ENCODE results near the gene FAM227B.

- TF ChIP-seq ZBTB2 (CRISPR knock-in tag; IDR thresholded peaks at IDR 0.05; ENCODE audit: low read depth) (no peak), RCOR2 (CRISPR knock-in tag; IDR thresholded peaks at IDR 0.05) (no peak), SIN3A (IDR thresholded peaks at IDR 0.05; ENCODE audit: borderline replicate concordance, low read depth, low read length) (no peak), SMYD3 (CRISPR knock-in tag; IDR thresholded peaks at IDR 0.05) (no peak), CTCF (CRISPR knock-in tag; IDR thresholded peaks at IDR 0.05) (no peak), MXI1 (IDR thresholded peaks at IDR 0.05; ENCODE audit: borderline replicate concordance, low read depth, low read length) (no peak), TCF7 (IDR thresholded peaks at IDR 0.05; ENCODE audit: low read depth) (no peak), MED8 (CRISPR knock-in tag; IDR thresholded peaks at IDR 0.05; ENCODE audit: insufficient replicate concordance) (no peak), WIZ (CRISPR knock-in tag; IDR thresholded peaks at IDR 0.05) (no peak), ZNF589 (CRISPR knock-in tag; conservative IDR thresholded peaks at IDR 0.05) (no peak), ZNF33B (CRISPR knock-in tag; IDR thresholded peaks at IDR 0.05) (no peak), TAF1 (CRISPR knock-in tag; IDR thresholded peaks at IDR 0.05) (no peak), POLR2A (IDR thresholded peaks at IDR 0.05; ENCODE audit: insufficient read depth in 1 of 2, low read depth in 2 of 2, low read length in 2 of 2) (no peak), TARDBP (CRISPR knock-in tag; IDR thresholded peaks at IDR 0.05) (no peak)
Observed at GRCh38 chr15:49290191-49290590, 330.4 kb downstream of the FAM227B start.

Measured in HepG2 (cell line).